NCI-H1694 (cell line): ENCODE results near the gene TPCN1.
"Not testable (repeated sequence)": the region's sequence is repeated elsewhere in the genome, so short reads cannot be mapped to it uniquely, and the experiment has no call there.

Experiments used
- DNase-seq: peaks from one replicate; lab custom pipeline; 2025; lab: John Stamatoyannopoulos, UW

Gene TPCN1

DNA sequence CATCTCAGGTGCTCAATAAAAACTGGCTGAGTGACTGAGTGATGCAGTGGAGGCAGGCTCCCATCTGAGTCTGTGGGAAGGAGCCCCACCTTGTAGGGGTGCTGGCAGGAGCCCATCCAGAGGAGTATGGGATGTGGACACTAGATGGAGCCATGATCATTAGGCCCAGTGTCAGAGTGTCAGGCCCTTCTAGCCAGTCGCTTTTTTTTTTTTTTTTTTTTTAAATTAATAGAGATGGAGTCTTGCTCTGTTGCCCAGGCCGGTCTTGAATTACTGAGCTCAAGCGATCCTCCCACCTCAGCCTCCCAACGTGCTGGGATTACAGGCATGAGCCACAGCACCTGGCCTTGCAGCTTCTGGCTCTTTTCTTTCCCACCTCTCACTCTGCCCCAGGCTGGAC lies 24.3 kb upstream of the TPCN1 start:
- peak; percentile 73 for DNase-seq

DNA sequence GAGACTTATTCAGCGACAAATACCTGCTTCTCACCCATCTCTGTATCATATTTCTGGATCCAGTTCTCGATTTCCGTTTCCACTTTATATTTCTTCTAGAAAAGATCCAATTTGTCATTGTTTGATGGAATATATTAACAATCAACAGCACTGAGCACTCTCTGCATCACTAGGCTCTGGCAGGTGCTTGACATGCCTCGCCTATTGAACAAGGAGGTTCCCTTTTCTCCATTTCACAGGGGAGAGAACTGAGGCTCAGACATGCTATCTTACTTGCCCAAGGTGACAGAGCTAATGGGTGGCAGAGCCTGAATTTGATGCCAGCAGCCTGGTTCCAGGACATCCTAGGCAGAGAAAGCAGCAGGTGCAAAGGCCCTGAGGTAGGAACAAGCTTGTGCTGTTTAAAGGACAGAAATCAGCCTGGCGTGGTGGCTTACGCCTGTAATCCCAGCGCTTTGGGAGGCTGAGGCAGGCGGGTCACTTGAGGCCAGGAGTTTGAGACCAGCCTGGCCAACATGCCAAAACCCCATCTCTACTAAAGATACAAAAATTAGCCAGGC lies 23.7 kb upstream of the TPCN1 start:
- DNase-seq: no peak

DNA sequence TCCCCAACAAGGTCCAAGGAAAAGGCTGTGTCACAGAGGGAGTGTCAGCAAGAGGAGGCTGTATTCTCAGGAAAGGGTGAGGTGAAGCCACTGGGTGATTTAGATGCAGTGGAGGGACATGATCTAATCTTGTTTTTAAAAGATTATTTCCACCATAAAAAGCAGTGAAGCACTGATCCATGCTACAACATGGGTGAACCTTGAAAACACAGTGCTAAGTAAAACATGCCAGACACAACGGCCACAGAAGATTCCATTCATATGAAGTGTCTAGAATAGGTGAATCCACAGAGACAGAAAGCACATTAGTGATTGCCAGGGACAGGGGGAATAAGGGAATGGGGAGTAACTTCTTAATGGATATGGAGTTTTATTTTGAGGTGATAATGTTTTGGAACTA lies 23.0 kb upstream of the TPCN1 start:
- no peak for DNase-seq

DNA sequence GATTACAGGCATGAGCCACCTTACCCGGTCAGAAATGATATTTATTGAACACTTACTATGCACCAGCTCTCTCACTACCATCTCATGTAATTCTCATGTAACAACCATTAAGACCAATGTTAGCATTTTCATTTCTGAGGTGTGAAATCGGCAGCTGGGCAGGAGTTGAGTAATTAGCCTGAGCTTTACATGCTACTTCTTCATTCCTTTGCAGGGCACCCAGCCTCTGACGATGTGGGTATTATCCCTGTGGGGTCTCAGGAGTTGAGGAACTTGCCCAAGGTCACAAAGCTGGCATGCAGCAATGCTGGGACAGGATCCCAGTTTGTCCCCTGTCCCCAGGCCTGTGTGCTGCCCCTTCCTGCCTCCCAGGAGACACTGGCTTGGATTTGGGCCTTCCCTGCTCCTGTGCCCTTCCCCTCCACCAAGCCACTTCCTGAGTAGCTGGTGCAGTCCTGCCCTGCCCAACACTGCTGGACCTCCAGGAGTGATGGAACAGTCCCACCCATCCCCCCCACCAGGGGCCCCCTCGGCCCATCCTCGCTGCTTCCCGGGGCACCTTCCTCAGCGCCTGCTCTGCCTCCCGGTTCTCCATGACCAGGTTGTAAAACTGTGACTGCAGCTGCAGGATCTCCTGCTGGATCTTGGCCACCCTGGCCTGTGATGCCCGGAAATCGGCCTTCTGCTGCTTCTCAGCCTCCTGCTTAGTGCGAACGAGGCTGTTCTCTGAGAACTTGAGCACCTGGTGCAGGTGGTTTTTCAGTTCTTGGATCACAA lies 21.1 kb upstream of the TPCN1 start:
- DNase-seq: no peak

DNA sequence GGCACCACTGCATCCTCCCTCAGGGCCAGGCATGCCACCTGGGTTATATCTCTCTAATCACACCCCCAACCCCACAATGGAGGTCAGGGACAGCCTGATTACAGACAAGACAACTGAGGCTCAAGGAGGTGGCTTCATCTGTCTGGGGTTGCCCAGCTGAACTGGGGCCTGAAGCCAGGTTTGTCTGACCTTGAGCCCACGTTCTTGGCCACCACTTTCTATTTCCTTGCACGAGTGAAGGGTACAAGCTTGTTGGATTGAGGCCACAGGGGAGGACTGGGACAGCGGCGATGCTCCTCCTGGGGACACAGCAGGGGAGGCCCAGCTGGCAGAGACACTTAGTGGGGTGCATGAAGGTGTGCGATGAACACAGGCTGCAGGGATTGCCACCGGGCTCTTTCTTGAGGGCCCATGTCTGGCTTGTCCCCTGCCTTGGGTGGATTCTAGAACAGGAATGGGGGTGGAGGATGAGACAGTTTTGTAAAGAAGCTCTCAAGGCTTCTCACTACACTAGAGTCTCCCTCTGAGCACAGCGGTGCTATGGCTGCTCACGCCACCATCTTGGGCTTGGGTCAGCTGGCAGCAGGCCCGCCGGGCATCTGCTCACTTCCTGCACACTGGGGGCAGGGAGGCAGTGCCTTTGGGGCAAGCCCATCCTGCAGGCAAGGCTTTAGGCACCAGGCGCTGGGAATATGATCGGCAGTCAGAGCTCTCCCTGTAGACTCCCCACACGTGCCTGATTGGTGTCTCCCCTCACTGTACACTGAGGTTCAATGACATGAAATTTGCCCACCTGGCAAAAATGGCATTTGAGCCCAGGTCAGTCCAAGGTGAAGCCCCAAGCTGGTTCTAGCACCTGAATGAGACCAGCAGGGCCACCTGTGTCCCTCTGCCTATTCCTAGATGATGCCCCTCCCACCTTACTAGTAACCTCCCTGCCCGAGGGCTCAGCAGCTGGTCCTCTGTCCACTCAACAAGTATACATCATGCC lies 19.8 kb upstream of the TPCN1 start:
- DNase-seq: no peak

DNA sequence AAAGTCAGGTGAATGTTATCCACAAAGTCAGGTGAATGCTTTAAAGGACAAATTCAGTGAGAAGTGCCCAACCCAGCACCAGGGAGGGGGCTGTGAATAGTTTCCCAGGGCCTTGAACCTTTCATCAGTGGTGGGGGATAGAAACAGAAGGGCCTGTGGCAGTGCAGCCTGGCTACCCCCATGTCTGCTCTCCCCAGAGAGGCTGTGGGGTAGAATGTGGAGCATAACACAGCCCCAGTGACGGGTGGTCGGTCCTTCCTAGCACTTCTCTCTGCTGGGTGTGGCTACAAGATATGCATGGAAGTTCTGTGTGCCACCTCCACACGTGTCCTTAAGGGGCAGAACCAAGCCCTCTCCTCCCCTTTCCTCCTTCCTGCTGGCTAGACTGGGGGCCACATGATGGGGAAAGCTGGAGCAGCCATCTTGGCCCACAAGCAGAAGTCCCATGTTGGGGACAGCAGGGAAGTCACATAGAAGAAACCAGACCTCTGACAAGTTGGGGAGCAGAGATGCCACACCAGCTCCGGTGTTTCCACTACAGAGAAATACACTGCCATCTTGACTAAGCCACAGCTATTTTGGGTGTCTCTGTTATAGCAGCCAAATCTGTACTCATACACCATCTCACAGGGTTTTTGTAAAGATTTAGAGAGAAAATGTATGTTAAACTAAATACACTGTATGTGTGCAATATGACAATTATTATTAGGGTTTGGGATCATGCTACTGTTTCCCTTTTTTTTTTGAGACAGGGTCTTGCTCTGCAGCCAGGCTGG lies 18.8 kb upstream of the TPCN1 start:
- no peak for DNase-seq

DNA sequence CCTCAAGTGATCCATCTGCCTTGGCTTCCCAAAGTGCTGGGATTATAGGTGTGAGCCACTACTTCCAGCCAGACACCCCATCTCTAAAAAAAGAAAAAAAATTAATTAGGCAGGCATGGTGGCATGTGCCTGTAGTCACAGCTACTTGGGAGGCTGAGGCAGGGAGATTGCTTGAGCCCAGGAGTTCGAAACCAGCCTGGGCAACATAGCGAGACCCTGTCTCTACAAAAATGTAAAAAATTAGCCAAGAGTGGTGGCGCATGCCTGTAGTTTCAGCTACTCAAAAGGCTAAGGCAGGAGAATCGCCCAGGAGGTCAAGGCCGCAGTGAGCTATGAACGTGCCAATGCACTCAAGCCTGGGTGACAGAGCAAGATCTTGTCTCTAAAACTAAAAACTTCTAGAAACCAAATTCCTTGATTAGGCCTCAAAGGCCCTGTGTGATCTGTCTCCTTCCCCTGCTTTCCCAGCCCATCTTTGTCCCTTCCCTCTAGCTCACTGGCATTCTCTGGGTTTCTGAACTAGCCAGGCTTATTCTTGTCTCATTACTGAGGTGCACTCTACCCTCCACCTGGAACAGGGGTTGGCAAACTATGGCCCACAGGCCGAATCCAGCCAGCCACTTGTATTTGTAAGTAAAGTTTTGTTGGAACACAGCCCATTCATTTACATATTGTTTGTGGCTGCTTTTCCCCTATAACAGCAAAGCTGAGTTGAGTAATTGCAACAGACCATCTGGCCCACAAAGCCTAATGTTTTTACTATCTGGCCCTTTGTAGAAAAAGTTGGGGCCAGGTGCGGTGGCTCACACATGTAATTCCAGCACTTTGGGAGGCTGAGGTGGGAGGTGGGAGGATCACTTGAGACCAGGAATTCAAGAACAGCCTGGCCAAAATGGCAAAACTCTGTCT lies 17.2 kb upstream of the TPCN1 start:
- DNase-seq: peak; percentile 22

DNA sequence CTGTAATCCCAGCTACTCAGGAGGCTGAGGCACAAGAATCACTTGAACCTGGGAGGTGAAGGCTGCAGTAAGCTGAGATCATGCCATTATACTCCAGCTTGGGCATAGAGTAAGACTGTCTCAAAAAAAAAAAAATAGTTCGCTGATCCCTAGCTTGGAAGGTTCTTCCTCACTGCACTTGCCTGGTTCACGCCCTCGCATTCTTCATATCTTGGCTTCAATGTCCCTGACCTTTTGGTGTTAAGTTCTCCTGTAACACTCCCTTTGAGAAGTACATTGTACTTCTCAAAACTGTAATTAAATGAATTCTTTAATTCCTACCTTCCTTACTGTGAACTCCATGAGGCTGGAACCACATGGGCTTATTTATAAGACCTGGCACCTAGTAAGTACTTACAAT lies 16.5 kb upstream of the TPCN1 start:
- DNase-seq: no peak

DNA sequence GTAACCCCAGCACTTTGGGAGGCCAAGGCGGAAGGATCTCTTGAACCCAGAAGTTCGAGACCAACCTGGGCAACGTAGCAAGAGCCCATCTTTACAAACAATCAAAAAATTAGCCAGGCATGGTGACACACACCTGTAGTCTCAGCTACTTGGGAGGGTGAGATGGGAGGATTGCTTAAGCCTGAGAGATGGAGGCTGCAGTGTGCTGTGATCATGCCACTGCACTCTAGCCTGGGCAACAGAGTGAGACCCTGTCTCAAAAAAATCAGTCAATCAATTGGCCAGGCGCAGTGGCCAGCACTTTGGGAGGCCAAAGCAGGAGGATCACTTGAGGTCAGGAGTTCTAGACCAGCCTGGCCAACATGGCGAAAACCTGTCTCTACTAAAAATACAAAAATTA lies 14.5 kb upstream of the TPCN1 start:
- not testable (repeated sequence) for DNase-seq

DNA sequence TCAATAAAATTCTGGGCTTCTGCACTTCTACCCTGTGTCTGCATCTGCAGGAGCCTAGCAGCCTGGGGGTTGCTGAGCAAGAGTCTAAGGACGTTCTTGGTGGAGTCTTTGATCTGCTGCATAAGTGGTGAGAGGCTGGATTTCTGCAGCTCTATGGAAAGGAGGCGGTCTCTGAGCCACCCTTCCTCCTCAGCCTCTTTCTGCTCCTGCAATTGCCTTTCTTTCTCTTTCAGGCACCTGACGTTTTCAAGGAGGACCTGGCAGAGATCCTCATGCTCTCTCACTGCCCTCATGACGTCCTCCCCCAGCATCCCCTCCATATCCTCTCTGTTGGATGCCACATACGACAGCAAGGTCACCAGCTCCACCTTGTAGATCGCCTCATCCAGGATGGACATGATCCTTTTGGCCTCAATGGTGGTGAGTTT lies 13.6 kb upstream of the TPCN1 start:
- no peak for DNase-seq

DNA sequence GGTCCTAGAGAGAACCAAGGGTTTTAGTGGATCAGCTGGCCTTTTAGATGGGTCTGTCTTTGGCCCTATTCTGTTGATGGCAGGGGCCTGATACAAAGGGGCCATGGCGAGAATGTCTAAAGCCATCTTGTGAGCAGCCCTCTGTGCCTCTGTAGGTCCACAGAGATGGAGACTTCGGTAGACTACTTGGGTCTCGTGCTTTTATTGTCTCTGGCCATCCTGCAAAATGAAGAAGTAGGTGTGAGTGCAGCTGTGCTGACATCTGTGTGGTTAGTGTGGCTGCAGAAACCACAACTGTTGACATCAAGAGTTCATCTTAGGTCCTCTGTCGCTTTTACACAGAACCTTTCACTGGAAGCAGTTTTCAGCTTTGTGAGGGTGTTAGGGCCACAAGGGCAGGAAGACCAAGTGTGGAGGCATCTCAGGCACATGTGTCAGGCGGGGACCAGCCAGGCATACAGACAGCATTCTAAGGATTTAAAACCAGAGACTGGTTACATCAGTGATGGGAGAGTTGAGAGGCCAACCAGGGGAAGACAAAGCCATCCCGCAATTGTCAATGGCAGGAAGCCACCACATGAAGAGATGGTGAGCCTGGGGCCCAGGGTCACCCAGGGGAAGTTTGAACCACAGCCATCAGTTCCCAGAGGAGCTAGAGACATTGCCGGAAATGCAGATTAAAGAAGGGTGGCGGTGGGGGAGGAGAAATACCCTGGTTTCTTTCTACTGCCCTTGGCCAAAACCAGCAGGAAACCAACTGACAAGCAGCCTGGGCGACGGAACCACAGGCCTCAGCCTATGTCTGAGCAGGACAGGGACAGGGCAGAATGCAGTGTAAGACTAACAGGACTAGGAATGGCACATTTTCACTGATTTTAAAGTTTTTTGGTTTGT lies 13.0 kb upstream of the TPCN1 start:
- no peak for DNase-seq

DNA sequence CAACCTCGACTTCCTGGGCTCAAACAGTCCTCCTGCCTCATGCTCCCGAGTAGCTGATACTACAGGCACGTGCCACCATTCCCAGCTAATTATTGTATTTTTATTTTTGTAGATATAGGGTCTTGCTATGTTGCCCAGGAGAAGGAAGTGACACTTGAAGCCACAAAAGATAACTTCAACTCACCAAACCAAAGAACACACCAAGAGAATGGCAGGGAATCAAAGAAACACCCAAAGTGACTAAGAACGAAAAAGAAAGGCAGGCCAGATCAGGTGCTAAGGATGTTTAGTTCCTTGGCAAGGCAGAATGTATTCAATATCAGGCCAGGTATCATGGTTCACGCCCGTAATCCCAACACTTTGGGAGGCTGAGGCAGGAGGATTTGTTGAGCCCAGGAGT lies 10.1 kb upstream of the TPCN1 start:
- no peak for DNase-seq

DNA sequence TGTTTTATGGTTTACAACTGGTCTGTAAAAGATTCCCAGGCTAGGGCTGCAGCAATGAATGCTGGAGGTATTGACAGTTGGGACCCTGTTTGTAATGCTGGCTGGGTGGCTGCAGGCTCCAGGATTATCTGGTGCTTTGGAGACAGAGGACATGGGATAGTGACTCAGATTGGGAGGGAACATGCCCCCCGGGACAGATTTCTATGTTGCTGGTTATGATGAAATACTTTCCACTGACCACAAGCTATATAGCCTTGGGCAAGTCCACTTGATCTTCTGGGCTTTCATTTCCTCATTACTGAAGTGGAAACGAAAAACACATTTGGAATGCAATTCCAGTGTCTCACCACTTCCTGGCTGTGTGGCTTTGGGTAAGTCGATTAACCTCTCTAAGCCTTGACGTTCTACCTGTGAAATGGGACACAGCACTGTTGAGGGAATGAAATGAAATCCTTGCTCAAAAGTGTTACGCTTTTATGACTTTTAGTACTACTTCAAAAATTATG lies 6.3 kb upstream of the TPCN1 start:
- no peak for DNase-seq

DNA sequence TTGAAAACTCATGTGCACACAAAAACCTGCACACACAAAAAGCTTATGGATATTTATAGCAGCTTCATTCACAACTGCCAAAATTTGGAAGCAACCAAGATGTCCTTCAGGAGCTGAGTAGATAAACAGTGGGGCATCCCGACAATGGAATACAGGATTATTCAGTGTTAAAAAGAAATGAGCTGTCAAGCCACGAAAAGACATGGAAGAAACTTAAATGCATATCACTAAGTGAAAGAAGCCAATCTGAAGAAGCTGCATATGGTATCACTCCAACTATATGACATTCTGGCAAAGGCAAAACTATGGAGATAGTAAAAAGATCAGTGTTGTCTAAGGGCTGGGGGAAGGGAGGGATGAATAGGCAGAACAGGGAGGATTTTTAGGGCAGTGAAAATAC lies 5.2 kb upstream of the TPCN1 start:
- no peak for DNase-seq

DNA sequence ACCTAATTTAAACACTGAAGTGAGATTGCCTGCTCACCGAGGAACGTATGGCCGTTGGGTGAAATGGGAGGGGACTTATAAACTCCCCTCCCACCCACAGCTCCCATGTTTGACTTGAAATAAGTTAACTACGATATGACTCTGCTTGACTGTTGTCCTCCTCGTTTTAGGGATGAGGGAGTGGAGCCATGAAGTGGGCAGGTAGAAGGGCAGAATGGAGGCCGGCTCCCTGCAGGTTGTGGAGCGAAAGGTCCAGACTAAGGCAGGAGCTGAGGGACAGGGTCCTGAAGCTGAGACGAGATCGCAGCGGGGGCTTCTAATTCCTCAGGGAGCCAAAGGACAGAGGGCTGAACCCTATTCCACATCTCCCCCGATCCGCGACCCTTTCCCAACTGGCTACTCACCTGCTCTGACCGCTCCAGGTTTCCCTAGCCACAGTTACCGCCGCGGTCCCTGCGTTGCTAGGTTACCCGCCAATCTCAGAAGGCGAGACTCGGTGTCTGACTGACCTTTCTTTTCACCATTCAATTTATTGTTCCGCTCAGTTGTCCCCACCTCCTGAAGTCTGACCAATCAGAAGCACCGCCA lies 577 bp upstream of the TPCN1 start:
- DNase-seq: no peak

DNA sequence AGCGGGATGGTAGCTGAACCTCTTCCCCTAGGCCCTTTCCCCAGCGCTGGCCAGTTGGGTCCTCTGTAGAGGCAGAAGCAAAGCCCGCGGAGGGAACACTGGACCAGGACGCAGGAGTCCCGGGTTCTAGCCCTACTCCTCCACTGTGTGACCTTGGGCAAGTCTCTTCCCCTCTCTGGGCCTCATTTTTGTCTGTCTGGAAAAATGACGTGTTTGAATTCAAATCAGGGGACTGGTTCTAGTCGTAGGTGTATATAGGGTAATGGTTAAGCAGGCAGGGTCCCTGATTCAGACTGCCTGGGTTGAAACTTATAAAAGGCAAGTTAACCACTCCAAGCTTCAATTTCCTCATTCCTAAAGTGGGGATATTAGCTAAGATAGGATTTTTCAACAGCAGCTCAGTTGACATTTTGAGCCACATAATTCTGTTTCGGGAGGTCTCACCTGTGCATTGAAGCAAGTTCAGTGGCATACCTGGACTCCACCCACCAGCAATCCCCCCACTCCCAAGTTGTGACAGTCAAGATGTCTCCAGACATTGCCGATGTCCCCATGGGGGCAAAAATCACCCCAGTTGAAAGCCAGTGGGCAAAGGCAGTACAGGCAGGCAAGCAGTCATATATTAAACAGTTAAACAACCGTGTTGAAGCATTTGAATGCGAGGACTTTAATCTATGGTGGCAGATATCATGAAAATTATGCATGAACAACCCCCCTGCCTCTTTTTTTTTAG lies 899 bp downstream of the TPCN1 start:
- DNase-seq: no peak

DNA sequence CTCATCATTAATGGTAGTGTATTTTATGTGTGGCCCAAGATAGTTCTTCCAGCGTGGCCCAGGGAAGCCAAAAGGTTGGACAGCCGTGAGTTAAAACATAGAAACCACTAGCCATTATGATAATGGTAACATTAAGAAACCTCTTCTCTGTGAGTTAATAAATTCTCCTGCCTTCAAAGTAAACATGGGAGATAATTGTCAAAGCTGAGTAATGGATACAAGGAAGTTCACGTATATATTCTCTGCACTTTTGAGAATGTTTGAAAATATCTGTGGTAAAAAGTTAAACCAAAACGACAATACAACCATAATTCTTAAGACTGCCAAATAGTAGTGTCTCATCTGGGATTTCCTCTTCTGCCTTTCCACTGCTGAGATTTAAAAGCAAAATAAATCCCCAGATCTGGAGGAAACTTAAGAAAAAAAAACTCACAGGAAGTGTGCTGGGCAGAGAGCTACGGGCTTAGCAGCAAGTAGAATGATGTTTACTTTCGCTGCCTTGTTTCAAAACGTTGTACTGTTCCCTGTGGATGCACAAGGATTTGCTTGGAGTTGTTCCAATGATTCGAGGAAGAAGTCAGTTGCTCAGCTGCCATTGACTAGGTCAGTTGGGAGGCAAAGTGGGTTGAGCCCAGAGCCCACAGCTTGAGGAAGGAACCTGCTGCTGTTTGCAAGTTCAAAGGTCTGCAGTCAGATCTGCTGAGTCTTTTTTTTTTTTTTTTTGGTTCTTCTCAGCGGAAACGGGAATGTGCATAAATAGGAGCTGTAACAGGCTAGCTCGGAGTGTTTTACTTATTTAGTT lies 1.7 kb downstream of the TPCN1 start:
- DNase-seq: peak; percentile 19

DNA sequence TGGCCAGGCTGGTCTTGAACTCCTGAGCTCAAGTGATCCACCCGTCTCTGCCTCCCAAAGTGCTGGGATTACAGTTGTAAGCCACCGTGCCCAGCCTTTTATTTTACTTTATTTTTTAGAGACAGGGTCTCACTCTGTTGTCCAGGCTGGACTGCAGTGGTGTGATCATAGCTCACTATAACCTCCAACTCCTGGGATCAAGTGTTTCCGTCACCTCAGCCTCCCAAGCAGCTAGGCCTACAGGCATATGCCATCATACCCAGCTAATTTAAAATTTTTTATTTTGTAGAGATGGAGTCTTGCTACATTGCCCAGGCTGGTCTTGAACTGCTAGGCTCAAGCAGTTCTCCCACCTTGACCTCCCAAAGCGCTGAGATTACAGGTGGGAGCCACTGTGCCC lies 3.7 kb downstream of the TPCN1 start:
- DNase-seq: no peak
